HG03439 (cell line): Measurements from ENCODE around the gene NUBPL.

ENCODE experiments used
- ATAC-seq: cut with Tn5 transposase; IDR thresholded peaks from one replicate; pipeline ENCODE4 v1.9.1; 2021; ENCODE audit warnings: mild to moderate bottlenecking, moderate library complexity; ENCODE audit not compliant: unreplicated experiment

NUBPL gene

GRCh38 chr14:31902945-31903646 is 341.9 kb downstream of the NUBPL start:
- no peak for ATAC-seq

- no peak for ATAC-seq
Measured at GRCh38 chr14:31909977-31910376, 348.8 kb downstream of the NUBPL start.
